Fibroblast of pulmonary artery (primary cell): ENCODE measurements around the gene MAPK8IP1.

Source experiments
- DNase-seq: peaks from one replicate; pipeline ENCODE4 v3.0.0-alpha.2; 2010; ENCODE audit warnings: low read depth
- H3K4me3 ChIP-seq: replicated peaks from 2 replicates; pipeline ENCODE4 v1.5.1; 2011; ENCODE audit warnings: low read depth, mild to moderate bottlenecking, control low read depth, low read length, moderate library complexity
- CTCF ChIP-seq: IDR thresholded peaks from 2 replicates; pipeline ENCODE4 v1.5.1; 2011; ENCODE audit warnings: mild to moderate bottlenecking, control low read depth, low read length, inconsistent platforms; ENCODE audit errors: missing control alignments

Gene MAPK8IP1

GRCh38 chr11:45921561-45922424 lies 36.3 kb downstream of the MAPK8IP1 start:
- DNase-seq, result no peak
- TF ChIP-seq CTCF, result no peak
- H3K4me3 ChIP-seq, result no peak overlapping the region

- H3K4me3 ChIP-seq, result no peak within 1 kb of the TSS
- DNase-seq, result no peak
- no peak for TF ChIP-seq CTCF
Observed at GRCh38 chr11:45922425-45923082, 37.1 kb downstream of the MAPK8IP1 start, which contains the start of gene LARGE2. Gene LARGE2 (plus strand): TSS chr11:45922656. CDS start chr11:45922883, 227 bp downstream.

DNA sequence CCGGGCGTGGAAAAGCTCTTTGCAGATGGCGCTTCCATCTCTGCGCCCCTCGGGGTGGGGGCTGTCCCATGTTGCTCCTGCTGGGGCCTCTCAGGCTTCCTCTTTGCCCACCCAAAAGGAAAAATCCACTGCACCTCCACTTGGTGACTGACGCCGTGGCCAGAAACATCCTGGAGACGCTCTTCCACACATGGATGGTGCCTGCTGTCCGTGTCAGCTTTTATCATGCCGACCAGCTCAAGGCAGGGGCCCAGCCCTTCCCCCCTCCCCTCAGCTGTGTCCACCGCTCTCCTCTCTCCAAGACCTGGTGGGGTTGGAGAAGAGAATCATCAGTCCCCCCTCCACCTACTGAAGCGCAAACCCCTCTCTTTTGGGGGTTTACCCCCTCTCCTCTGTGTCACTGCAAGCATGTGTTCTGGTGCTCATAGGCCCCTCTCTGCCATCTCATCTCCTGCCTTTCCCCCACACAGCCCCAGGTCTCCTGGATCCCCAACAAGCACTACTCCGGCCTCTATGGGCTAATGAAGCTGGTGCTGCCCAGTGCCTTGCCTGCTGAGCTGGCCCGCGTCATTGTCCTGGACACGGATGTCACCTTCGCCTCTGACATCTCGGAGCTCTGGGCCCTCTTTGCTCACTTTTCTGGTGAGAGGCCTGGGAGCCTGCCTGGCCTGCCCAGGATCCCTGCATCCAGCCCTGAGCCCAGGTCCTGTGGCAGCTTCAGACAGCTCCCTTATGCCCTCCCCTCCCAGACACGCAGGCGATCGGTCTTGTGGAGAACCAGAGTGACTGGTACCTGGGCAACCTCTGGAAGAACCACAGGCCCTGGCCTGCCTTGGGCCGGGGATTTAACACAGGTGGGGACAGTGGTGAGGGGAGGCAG lies 38.8 kb downstream of the MAPK8IP1 start:
- H3K4me3 ChIP-seq, result no peak overlapping the region
- TF ChIP-seq CTCF, result no peak
- DNase-seq, result no peak

DNA sequence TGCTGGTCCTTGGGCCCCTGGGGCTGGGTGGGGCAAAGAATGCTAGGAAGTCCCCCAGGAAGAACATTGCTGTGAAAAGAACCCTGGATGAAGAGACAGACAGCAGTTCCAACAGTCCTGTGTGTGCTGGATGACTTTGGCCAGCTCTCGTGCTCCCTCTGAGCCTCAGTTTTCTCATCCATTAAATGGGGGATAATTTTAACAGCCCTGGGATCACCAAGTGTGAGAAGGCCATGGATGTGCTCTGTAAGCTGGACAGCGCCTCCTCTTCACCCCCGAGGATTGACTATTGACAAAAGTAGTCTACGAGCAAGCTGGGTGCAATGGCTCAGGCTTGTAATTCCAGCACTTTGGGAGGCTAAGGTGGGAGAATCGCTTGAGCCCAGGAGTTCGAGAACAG lies 39.5 kb downstream of the MAPK8IP1 start:
- TF ChIP-seq CTCF, result no peak
- no peak for DNase-seq

GRCh38 chr11:45925550-45925949 lies 40.1 kb downstream of the MAPK8IP1 start:
- DNase-seq, result no peak
- H3K4me3 ChIP-seq, result no peak overlapping the region
- TF ChIP-seq CTCF, result no peak

More for the DNA sequence above, 39.5 kb downstream of the MAPK8IP1 start:
- H3K4me3 ChIP-seq, result no peak overlapping the region

DNA sequence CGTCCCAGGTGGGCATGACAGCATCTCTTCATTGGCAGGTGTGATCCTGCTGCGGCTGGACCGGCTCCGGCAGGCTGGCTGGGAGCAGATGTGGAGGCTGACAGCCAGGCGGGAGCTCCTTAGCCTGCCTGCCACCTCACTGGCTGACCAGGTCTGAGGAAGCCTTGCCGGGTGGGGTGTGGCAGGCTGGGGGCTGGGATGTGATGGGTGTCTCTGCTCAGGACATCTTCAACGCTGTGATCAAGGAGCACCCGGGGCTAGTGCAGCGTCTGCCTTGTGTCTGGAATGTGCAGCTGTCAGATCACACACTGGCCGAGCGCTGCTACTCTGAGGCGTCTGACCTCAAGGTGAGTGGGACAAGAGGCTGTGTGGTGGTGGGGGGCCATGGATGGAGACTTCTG lies 40.5 kb downstream of the MAPK8IP1 start:
- H3K4me3 ChIP-seq, result no peak overlapping the region
- DNase-seq, result no peak
- TF ChIP-seq CTCF, result no peak
